Measurements from ENCODE around the gene KLK8. TPM values are rescaled to one million over a fixed set of nuclear protein-coding genes. Genes with fewer than 3 reads are reported as not detected.
"Not testable (repeated sequence)": the region's sequence is repeated elsewhere in the genome, so short reads cannot be mapped to it uniquely, and the experiment has no call there.

Gene KLK8
- total and polyA plus RNA-seq, 5 donors, result 0.07 TPM; not detected in 4

DNA sequence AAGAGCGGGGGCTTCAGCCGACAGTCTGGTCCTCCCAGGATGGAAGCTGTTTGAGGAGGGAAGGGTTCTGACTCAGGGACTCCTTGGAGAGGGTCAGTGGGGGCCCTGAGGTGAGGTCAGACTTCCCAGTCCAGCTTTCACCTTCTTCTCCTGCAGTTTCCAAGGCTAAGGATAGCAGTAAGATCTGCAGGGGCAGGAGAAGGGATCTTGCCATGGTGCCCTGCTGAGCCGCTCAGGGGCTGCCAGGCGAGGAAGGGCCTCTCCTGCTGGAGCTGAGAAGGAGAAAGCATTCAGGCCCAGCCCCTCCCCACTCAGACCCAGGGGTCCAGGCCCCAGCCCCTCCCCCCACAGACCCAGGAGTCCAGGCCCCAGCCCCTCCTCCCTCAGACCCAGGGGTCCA lies 19.2 kb downstream of the KLK8 start:
- Histone ChIP-seq H3K27ac (ENCODE audit: low read length) (no peak overlapping the region), H3K4me3 (ENCODE audit: low read length) (no peak overlapping the region), H3K27me3 (ENCODE audit: control insufficient read depth, insufficient read depth) (peaks cover 2% of the 10 kb centered on the region), H3K4me1 (ENCODE audit: control insufficient read depth, insufficient read depth, low read length) (no peaks in the 10 kb centered on the region), H3K9me3 (ENCODE audit: control insufficient read depth, low read length) (no peaks in the 10 kb centered on the region)
- WGBS, result 74% methylated on average over 4 of the region's 4 CpGs
- ATAC-seq (no peak), DNase-seq (no peak)
- intact Hi-C loops (cut with DNase I), result no loop called here

DNA sequence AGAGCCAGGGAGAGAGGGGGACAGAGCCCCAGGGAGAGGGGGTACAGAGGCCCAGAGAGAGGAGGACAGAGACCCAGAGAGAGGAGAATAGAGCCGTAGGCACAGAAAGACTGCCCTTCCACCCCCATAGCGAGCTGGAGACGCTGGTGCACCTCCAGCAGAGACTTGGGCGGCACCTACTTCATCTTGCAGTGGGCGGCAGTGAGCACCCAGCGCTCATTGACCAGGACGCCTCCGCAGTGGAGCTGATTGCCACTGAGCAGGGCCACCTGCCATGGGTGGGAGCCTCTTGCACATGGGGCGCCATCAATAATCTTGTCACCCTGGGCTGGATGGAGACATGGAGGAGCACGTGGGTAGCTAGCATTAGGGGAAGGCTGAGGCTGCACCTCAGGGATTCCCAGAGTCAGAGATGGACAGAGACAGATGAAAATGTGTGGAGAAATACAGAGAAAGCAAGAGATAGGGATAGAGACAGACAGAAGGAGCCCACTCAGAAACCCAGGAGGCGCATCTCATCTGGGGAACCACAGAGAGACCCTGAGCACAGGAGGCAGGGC lies 19.7 kb downstream of the KLK8 start:
- ATAC-seq (no peak), DNase-seq (no peak)
- 60% methylated on average over 11 of the region's 11 CpGs for WGBS
- no peaks in the 10 kb centered on the region for H3K9me3 ChIP-seq (ENCODE audit: control insufficient read depth, low read length)
- H3K4me1 ChIP-seq (ENCODE audit: control insufficient read depth, insufficient read depth, low read length), result no peaks in the 10 kb centered on the region
- peaks cover 2% of the 10 kb centered on the region for H3K27me3 ChIP-seq (ENCODE audit: control insufficient read depth, insufficient read depth)
- intact Hi-C loops (cut with DNase I), result no loop called here
- no peak overlapping the region for H3K4me3 ChIP-seq (ENCODE audit: low read length)
- H3K27ac ChIP-seq (ENCODE audit: low read length), result no peak overlapping the region

DNA sequence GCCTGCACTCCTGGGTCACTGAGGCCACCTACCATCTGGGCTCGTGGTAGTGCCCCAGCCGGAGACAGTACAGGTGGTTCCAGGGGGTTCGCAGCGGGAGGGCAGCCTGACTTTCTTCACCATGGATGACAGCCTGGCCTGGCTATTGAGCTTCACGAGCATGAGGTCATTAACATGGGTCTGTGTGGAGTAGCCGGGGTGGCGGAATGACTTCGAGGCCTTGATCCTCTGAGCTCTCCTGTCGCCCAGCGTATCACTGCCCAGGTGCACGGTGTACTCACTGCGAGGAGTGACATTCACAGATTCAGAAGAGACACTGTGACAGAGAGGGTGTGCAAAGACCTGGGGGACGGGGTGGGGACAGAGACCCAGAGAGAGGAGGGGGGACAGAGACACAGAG lies 21.2 kb downstream of the KLK8 start:
- no peak for DNase-seq
- intact Hi-C loops (cut with DNase I), result no loop called here
- no peak overlapping the region for H3K4me3 ChIP-seq (ENCODE audit: low read length)
- no peaks in the 10 kb centered on the region for H3K4me1 ChIP-seq (ENCODE audit: control insufficient read depth, insufficient read depth, low read length)
- H3K9me3 ChIP-seq (ENCODE audit: control insufficient read depth, low read length), result no peaks in the 10 kb centered on the region
- no peak overlapping the region for H3K27ac ChIP-seq (ENCODE audit: low read length)
- no peak for ATAC-seq
- H3K27me3 ChIP-seq (ENCODE audit: control insufficient read depth, insufficient read depth), result peaks cover 2% of the 10 kb centered on the region
- 60% methylated on average over 13 of the region's 13 CpGs for WGBS

DNA sequence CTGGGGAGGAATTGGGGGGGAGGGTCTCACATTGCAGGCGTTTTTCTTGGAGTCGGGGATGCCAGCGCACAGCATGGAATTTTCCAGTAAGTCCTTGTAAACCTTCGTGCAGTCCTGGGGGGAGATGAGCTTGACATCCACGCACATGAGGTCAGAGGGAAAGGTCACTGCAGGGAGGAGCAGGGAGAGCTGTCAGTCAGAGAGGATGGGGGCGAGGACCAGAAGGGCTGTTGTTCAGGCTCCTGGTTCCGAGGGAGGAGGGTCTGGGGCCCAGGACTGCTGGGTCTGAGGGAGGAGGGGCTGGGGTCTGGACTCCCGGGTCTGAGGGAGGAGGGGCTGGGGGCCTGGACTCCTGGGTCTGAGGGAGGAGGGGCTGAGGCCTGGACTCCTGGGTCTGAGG lies 21.6 kb downstream of the KLK8 start:
- Histone ChIP-seq H3K27ac (ENCODE audit: low read length) (no peak overlapping the region), H3K4me3 (ENCODE audit: low read length) (no peak overlapping the region), H3K4me1 (ENCODE audit: control insufficient read depth, insufficient read depth, low read length) (no peaks in the 10 kb centered on the region), H3K27me3 (ENCODE audit: control insufficient read depth, insufficient read depth) (peaks cover 2% of the 10 kb centered on the region), H3K9me3 (ENCODE audit: control insufficient read depth, low read length) (no peaks in the 10 kb centered on the region)
- ATAC-seq (no peak), DNase-seq (no peak)
- 39% methylated on average over 8 of the region's 8 CpGs for WGBS
- intact Hi-C loops (cut with DNase I), result no loop called here

DNA sequence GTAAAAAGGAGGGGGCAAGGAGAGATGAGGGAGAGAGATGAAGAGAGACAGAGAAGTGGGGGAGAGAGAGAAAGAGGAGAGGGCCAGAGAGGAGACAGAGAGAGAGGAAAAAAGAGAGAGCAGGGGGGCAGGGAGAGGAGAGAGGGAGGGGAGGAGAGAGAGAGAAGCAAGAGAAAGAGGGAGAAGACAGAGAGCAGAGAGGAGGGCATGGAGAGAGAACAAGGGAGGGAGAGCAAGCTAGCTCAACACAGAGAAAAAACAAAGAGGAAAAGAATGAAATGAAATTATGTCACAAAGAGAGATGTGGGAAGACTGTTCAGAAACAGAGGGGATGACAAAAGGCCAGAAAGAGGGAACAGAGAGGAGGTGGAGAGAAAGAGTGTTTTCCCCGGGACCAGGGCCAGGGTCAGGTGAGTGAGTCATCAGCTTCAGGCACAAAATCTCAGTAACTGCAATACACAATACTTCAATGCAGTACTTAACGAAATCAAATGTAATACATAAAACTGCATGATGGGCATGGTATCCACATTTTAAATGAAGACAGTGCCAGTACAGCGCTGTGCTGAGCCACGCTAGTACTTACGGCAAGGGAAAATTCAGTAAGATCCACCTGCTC lies 22.5 kb downstream of the KLK8 start:
- ATAC-seq (no peak), DNase-seq (no peak)
- Histone ChIP-seq H3K4me1 (ENCODE audit: control insufficient read depth, insufficient read depth, low read length) (no peaks in the 10 kb centered on the region), H3K27me3 (ENCODE audit: control insufficient read depth, insufficient read depth) (peaks cover 2% of the 10 kb centered on the region), H3K27ac (ENCODE audit: low read length) (no peak overlapping the region), H3K9me3 (ENCODE audit: control insufficient read depth, low read length) (no peaks in the 10 kb centered on the region), H3K4me3 (ENCODE audit: low read length) (no peak overlapping the region)
- WGBS, result 66% methylated on average over 5 of the region's 5 CpGs
- intact Hi-C loops (cut with DNase I), result no loop called here

DNA sequence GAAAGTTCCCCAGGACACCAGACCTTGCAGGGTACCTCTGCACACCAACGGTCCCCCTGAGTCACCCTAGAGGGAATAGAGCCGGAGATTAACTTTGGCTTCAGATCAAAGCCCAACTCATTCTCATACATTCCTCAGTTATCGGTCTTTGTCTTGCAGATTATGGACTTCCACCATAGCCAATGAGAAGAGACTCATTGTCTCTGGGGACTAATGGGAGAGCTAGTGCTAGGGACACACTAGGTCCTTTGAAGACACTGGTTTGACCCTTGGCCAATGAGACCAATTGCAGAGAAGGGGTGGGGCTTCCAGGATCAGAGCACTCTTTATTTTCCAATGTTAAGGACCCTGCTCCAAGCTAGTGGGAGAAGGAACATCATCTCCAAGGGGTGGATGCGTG lies 23.8 kb downstream of the KLK8 start:
- Histone ChIP-seq H3K9me3 (ENCODE audit: control insufficient read depth, low read length) (no peaks in the 10 kb centered on the region), H3K27ac (ENCODE audit: low read length) (no peak overlapping the region), H3K4me3 (ENCODE audit: low read length) (no peak overlapping the region), H3K4me1 (ENCODE audit: control insufficient read depth, insufficient read depth, low read length) (no peaks in the 10 kb centered on the region), H3K27me3 (ENCODE audit: control insufficient read depth, insufficient read depth) (no peaks in the 10 kb centered on the region)
- DNase-seq, result no peak
- intact Hi-C loops (cut with DNase I), result no loop called here
- ATAC-seq, result no peak
- 58% methylated on average over 4 of the region's 4 CpGs for WGBS

DNA sequence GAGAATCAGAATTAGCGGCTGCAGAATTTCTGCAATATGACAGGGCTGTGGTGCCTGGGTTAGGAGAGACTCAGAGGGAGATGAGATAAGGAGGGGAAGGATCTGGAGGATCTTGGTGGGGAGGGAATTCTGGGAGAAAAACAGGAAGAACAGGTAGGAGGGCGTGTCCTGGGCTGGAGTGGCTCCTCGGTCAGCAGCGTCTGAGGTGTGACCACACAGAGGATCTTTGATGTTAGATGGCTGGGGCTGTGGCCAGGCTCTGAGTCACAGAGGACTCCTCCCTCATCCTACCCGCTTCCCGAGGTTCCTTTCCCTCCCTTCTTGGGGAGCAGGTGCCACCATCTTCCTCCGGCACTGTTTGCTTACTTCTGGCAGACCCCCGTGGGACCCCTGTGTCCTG lies 25.6 kb downstream of the KLK8 start:
- Histone ChIP-seq H3K4me3 (ENCODE audit: low read length) (no peak overlapping the region), H3K27ac (ENCODE audit: low read length) (no peak overlapping the region), H3K27me3 (ENCODE audit: control insufficient read depth, insufficient read depth) (no peaks in the 10 kb centered on the region), H3K9me3 (ENCODE audit: control insufficient read depth, low read length) (no peaks in the 10 kb centered on the region), H3K4me1 (ENCODE audit: control insufficient read depth, insufficient read depth, low read length) (no peaks in the 10 kb centered on the region)
- intact Hi-C loops (cut with DNase I), result no loop called here
- ATAC-seq, result no peak
- 23% methylated on average over 8 of the region's 8 CpGs for WGBS
- DNase-seq, result no peak

DNA sequence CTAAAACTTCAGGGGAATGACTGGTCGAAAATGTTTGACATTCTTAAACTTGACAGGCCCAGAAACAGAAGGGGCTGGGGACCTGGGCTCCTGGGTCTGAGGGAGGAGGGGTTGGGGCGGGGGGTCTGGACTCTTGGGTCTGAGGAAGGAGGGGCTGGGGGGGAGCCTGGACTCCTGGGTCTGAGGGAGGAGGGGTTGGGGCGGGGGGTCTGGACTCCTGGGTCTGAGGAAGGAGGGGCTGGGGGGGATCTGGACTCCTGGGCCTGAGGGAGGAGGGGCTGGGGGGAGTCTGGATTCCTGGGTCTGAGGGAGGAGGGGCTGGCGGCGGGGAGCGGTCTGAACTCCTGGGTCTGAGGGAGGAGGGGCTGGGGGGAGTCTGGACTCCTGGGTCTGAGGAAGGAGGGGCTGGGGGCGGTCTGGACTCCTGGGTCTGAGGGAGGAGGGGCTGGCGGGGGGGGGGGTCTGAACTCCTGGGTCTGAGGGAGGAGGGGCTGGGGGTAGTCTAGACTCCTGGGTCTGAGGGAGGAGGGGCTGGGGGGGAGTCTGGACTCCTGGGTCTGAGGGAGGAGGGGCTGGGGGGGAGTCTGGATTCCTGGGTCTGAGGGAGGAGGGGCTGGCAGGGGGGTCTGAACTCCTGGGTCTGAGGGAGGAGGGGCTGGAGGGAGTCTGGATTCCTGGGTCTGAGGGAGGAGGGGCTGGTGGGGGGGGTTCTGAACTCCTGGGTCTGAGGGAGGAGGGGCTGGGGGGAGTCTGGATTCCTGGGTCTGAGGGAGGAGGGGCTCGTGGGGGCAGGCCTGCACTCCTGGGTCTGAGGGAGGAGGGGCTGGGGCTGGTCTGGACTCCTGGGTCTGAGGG lies 26.5 kb downstream of the KLK8 start:
- Histone ChIP-seq H3K27ac (ENCODE audit: low read length) (no peak overlapping the region), H3K9me3 (ENCODE audit: control insufficient read depth, low read length) (no peaks in the 10 kb centered on the region), H3K4me3 (ENCODE audit: low read length) (no peak overlapping the region), H3K4me1 (ENCODE audit: control insufficient read depth, insufficient read depth, low read length) (no peaks in the 10 kb centered on the region), H3K27me3 (ENCODE audit: control insufficient read depth, insufficient read depth) (no peaks in the 10 kb centered on the region)
- DNase-seq (no peak), ATAC-seq (no peak)
- WGBS, result 51% methylated on average over 9 of the region's 9 CpGs
- intact Hi-C loops (cut with DNase I), result no loop called here

DNA sequence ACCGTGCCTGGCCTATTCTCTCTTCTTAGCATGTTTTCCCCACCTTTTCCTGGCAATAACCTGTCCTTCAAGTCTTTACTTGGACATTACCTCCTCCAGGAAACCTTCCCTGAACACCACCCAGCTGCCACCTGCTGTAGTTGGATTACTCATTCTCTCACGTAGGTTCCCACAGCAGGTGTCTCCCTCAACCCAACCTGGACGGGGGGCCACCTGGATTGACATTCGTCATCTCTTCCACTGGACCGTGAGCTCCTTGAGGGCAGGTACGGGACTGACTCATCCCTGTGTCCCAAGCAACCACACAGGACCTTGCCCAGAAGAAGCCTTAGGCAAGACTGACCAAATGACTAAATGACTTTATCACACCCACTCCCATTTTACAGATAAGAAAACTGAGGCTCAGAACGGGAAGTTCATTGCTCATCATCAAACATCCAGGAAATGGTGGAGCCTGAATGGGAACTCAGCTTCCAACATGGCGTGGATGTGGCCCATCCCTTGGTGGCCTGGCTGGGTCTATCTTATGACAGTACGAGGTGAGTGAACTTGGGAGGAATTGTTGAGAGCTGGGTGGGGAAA lies 28.5 kb downstream of the KLK8 start:
- Histone ChIP-seq H3K27me3 (ENCODE audit: control insufficient read depth, insufficient read depth) (no peaks in the 10 kb centered on the region), H3K4me3 (ENCODE audit: low read length) (no peak overlapping the region), H3K27ac (ENCODE audit: low read length) (no peak overlapping the region), H3K9me3 (ENCODE audit: control insufficient read depth, low read length) (no peaks in the 10 kb centered on the region), H3K4me1 (ENCODE audit: control insufficient read depth, insufficient read depth, low read length) (no peaks in the 10 kb centered on the region)
- WGBS, result 82% methylated on average over 9 of the region's 9 CpGs
- ATAC-seq, result no peak
- DNase-seq, result no peak
- intact Hi-C loops (cut with DNase I), result no loop called here

DNA sequence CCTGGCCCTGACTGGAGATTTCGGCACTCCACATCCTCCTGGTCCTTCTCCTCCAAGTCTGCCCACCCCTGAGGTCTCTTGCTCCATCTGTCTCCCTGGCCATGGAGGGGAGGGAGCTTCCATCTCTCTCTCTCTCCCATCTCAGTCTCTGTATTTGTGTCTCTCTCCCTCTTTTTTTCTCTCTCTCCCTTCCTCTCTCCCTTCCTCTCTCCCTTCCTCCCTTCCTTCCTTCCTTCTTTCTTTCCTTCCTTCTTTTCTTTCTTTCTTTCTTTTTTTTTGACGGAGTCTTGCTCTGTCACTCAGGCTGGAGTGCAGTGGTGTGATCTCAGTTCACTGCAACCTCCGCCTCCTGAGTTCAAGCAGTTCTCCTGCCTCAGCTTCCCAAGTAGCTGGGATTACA lies 31.6 kb downstream of the KLK8 start:
- H3K27ac ChIP-seq (ENCODE audit: low read length); DNase-seq; H3K9me3 ChIP-seq (ENCODE audit: control insufficient read depth, low read length); H3K4me1 ChIP-seq (ENCODE audit: control insufficient read depth, insufficient read depth, low read length); H3K4me3 ChIP-seq (ENCODE audit: low read length); H3K27me3 ChIP-seq (ENCODE audit: control insufficient read depth, insufficient read depth); ATAC-seq; intact Hi-C loops (cut with DNase I): not testable (repeated sequence)
- WGBS, result 73% methylated on average over 3 of the region's 3 CpGs

DNA sequence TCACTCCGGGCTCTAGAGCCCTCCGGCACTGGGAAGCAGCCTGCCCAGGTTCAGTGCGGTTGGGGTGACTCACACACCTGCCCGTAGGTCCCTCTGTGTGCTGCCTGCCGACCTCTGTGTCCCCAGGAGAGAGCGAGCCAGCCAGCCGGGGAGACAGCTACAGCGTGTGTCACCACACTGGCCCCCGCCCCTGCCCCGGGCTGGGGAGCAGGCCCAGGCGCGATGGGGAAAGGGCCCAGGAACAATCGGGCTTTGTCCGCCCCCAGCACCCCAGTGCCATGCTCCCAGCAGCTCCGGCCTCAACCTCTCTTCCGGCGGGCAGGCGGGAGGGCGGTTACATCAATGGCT lies 32.0 kb downstream of the KLK8 start, which contains the start of gene KLK6:
Gene KLK6 (minus strand): TSS at position 179 of the 348 bp plus-strand sequence. CDS start 1,487 bp downstream, outside the sequence.
- DNase-seq, result no peak
- 73% methylated on average over 19 of the region's 19 CpGs for WGBS

More for the DNA sequence above, 32.0 kb downstream of the KLK8 start, which contains the start of gene KLK6:
- Histone ChIP-seq H3K4me1 (ENCODE audit: control insufficient read depth, insufficient read depth, low read length) (no peaks in the 10 kb centered on the region), H3K27ac (ENCODE audit: low read length) (no peak within 1 kb of the TSS), H3K27me3 (ENCODE audit: control insufficient read depth, insufficient read depth) (no peaks in the 10 kb centered on the region), H3K4me3 (ENCODE audit: low read length) (no peak within 1 kb of the TSS), H3K9me3 (ENCODE audit: control insufficient read depth, low read length) (no peaks in the 10 kb centered on the region)
- intact Hi-C loops (cut with DNase I), result no loop called here
- no peak for ATAC-seq

All from right cardiac atrium (tissue), 5 donors.